Endothelial cell of umbilical vein (primary cell): ENCODE measurements around the gene LSM11. TPM values are rescaled to one million over a fixed set of nuclear protein-coding genes. Genes with fewer than 3 reads are reported as not detected.

Experiments used
- BruUV-seq: library from RNA; stranded (reverse); fragments of 400-500 nt; replicated peaks from 2 replicates; lab custom pipeline; 2021; lab: Mats Ljungman, UMichigan
- CTCF ChIA-PET: fragments of 300-600, 350-600 bp; sonication (Branson Sonifier 250); formaldehyde crosslinking; loops from one replicate; lab custom pipeline; 2021; ENCODE audit warnings: antibody characterized with exemption, inconsistent platforms; lab: Charles Lee
- POLR2A ChIA-PET: fragments of 300-600, 350-600 bp; sonication (Branson Sonifier 250); formaldehyde crosslinking; loops from one replicate; lab custom pipeline; 2021; ENCODE audit warnings: antibody characterized with exemption, inconsistent platforms; lab: Charles Lee
- DNase-seq: peaks from one replicate; pipeline ENCODE4 v3.0.0-alpha.2; 2011; ENCODE audit warnings: low read depth, low spot score
- FAIRE-seq: peaks from 2 replicates; lab custom pipeline; 2011; peaks lifted over from hg19 to GRCh38; lab: Jason Lieb, UNC
- H2AFZ ChIP-seq: 2 replicates; pipeline ENCODE4 v1.6.0; 2012; ENCODE audit warnings: low read depth, low read length, control low read depth, inconsistent platforms
- H3K27ac ChIP-seq: 2 replicates; pipeline ENCODE4 v1.5.1; 2011; ENCODE audit warnings: low read depth, mild to moderate bottlenecking, control low read depth, low read length, moderate library complexity; ENCODE audit not compliant: insufficient read depth
- H3K27me3 ChIP-seq, 2 experiments: 2 replicates each; pipeline versions ENCODE4 v1.6.0 to v1.6.1; 2011; ENCODE audit warnings: low read length in 2 of 2, mixed read lengths in 1 of 2; ENCODE audit not compliant: control insufficient read depth in 2 of 2, insufficient read depth in 2 of 2
- H3K36me3 ChIP-seq, 2 experiments: 2 replicates in 1 of 2; 3 replicates in 1 of 2; pipeline ENCODE4 v1.5.1; 2011; ENCODE audit warnings: low read length in 2 of 2, mild to moderate bottlenecking in 1 of 2, moderate library complexity in 1 of 2; ENCODE audit not compliant: control insufficient read depth in 2 of 2, insufficient read depth in 2 of 2; ENCODE audit errors: extremely low read depth in 1 of 2
- H3K4me1 ChIP-seq: 3 replicates; pipeline ENCODE4 v1.5.1; 2011; ENCODE audit warnings: mild to moderate bottlenecking, low read length; ENCODE audit not compliant: control insufficient read depth, insufficient read depth; ENCODE audit errors: extremely low read depth
- H3K4me2 ChIP-seq: 2 replicates; pipeline ENCODE4 v1.6.1; 2011; ENCODE audit warnings: low read length, control low read depth, mixed read lengths; ENCODE audit not compliant: insufficient read depth
- H3K4me3 ChIP-seq, 3 experiments: fragments of 200-600 bp in 1 of 3; sonication (generic), shearing (Covaris generic) in 1 of 3; replicated peaks in 1 of 3; 2 replicates each; pipeline ENCODE4 v1.5.1; 2011 to 2016; ENCODE audit warnings: control low read depth in 3 of 3, low read length in 3 of 3, mild to moderate bottlenecking in 2 of 3, inconsistent platforms in 1 of 3, low read depth in 1 of 3, moderate library complexity in 1 of 3; ENCODE audit not compliant: insufficient read depth in 1 of 3
- H3K79me2 ChIP-seq: 2 replicates; pipeline ENCODE4 v1.6.0; 2012; ENCODE audit warnings: low read length, inconsistent platforms; ENCODE audit not compliant: control insufficient read depth, insufficient read depth
- H3K9ac ChIP-seq: replicated peaks from 2 replicates; pipeline ENCODE3; 2011; ENCODE audit warnings: low read length, control low read depth; ENCODE audit not compliant: insufficient read depth; ENCODE audit errors: extremely low read depth
- H3K9me1 ChIP-seq: replicated peaks from 3 replicates; pipeline ENCODE4 v1.6.0; 2011; ENCODE audit warnings: mild to moderate bottlenecking, low read length; ENCODE audit not compliant: control insufficient read depth, insufficient read depth; ENCODE audit errors: extremely low read depth
- H3K9me3 ChIP-seq: replicated peaks from 2 replicates; pipeline ENCODE4 v1.5.1; 2012; ENCODE audit warnings: low read length, inconsistent platforms; ENCODE audit not compliant: control insufficient read depth, insufficient read depth
- H4K20me1 ChIP-seq: replicated peaks from 2 replicates; pipeline ENCODE3; 2011; ENCODE audit warnings: mild to moderate bottlenecking, low read length; ENCODE audit not compliant: control insufficient read depth, insufficient read depth; ENCODE audit errors: extremely low read depth
- CTCF ChIP-seq, 2 donors: IDR thresholded peaks; 1 replicate in 1 of 2; 2 replicates in 1 of 2; pipeline ENCODE4 v1.5.1; 2011; ENCODE audit warnings: low read length in 2 of 2, mild to moderate bottlenecking in 2 of 2, moderate library complexity in 2 of 2, control low read depth in 1 of 2, inconsistent platforms in 1 of 2, low read depth in 1 of 2; ENCODE audit not compliant: insufficient read depth in 1 of 2; ENCODE audit errors: extremely low read depth in 1 of 2
- EZH2 ChIP-seq: IDR thresholded peaks from 2 replicates; pipeline ENCODE4 v1.6.1; 2012; ENCODE audit warnings: borderline replicate concordance, low read depth, mild to moderate bottlenecking, moderate library complexity, low read length, inconsistent platforms; ENCODE audit not compliant: severe bottlenecking
- FOS ChIP-seq: IDR thresholded peaks from 2 replicates; pipeline ENCODE4 v1.6.1; 2011; ENCODE audit warnings: mild to moderate bottlenecking, low read length, moderate library complexity, borderline replicate concordance; ENCODE audit not compliant: insufficient read depth
- GATA2 ChIP-seq: IDR thresholded peaks from 2 replicates; pipeline ENCODE4 v1.7.0; 2011; ENCODE audit warnings: low read depth, mild to moderate bottlenecking, moderate library complexity, mixed read lengths, low read length; ENCODE audit not compliant: insufficient read length, insufficient read depth
- JUN ChIP-seq: IDR thresholded peaks from 2 replicates; pipeline ENCODE4 v1.6.1; 2011; ENCODE audit warnings: borderline replicate concordance, low read depth; ENCODE audit not compliant: insufficient read length, insufficient read depth
- MAX ChIP-seq: IDR thresholded peaks from 2 replicates; pipeline ENCODE4 v1.6.1; 2011; ENCODE audit not compliant: insufficient read depth, insufficient read length
- MYC ChIP-seq: IDR thresholded peaks from one replicate; pipeline ENCODE4 v1.6.1; 2011; ENCODE audit warnings: mild to moderate bottlenecking, low read depth, low read length
- POLR2A ChIP-seq: IDR thresholded peaks from 2 replicates; pipeline ENCODE4 v1.6.1; 2012; ENCODE audit warnings: low read depth, mild to moderate bottlenecking, control low read depth, low read length
- POLR2AphosphoS5 ChIP-seq: IDR thresholded peaks from 2 replicates; pipeline ENCODE4 v1.6.1; 2012; ENCODE audit warnings: low read depth, mild to moderate bottlenecking, control low read depth, low read length, moderate library complexity; ENCODE audit not compliant: insufficient read depth
- dilution Hi-C: fragments of 300-500 bp; cut with MboI; formaldehyde crosslinking; loops from one replicate; pipeline ENCODE4 v1.15.0; 2019; ENCODE audit warnings: low sequenced_read_pairs; ENCODE audit not compliant: extremely low pct_ligation_motif_present
- intact Hi-C: fragments of 100-400 bp; cut with micrococcal nuclease; formaldehyde crosslinking; loops from one replicate; pipeline ENCODE4 v1.10.0; 2022
- polyA plus RNA-seq, 4 experiments: library from polyadenylated mRNA; depleted of rRNA in 3 of 4; stranded (reverse) in 3 of 4; unstranded in 1 of 4; fragments of >200 nt; gene quantifications; 2 replicates each; pipeline versions ENCODE4 v1.2.1 to v1.2.3, GENCODE V29; 2011 to 2012; ENCODE audit warnings: missing spikeins in 1 of 4
- total RNA-seq: library from RNA; stranded (reverse); gene quantifications from 2 replicates; pipeline ENCODE4 v1.2.3, GENCODE V29; 2021

The LSM11 gene
- total and polyA plus RNA-seq, 2 donors (not counting 3 experiments of a cell fraction or from before 2014, with no cell fraction given) = 3.5 to 7.3 TPM

- Histone ChIP-seq H3K4me3 (no peak overlapping the region), H3K4me2 (no peak overlapping the region), H3K4me1 (no peaks in the 10 kb centered on the region), H3K9ac (no peak overlapping the region), H3K27me3 (peaks cover 0 to 2% of the 10 kb centered on the region in 2 experiments), H4K20me1 (no peaks in the 10 kb centered on the region), H3K27ac (no peak overlapping the region), H3K79me2 (no peaks in the 10 kb centered on the region), H3K9me1 (no peaks in the 10 kb centered on the region), H3K36me3 (no peaks in the 10 kb centered on the region), H3K9me3 (no peaks in the 10 kb centered on the region), H2AFZ (no peak overlapping the region)
- dilution Hi-C loops = no loop called here
- ChIA-PET POLR2A (no interaction called here), CTCF (interaction anchor here (0.7 kb wide), 1 partner anchor 380 kb away, joined by 3 read pairs; no protein-coding TSS in a partner anchor)
- DNase-seq (no peak), FAIRE-seq (no peak)
- TF ChIP-seq FOS (no peak), EZH2 (no peak), JUN (no peak), MYC (no peak), CTCF (IDR thresholded peaks at IDR 0.05; ENCODE audit: extremely low read depth in 1 of 2, insufficient read depth in 1 of 2, low read depth in 1 of 2, low read length in 2 of 2) (no peak), POLR2AphosphoS5 (no peak), POLR2A (no peak), MAX (no peak), GATA2 (no peak)
- BruUV-seq = no TSS peak
- intact Hi-C loops = no loop called here
Observed at GRCh38 chr5:157708866-157709265, 34.6 kb upstream of the LSM11 start.
